Suppressor macrophage (primary cell): ENCODE measurements around the gene BSN.

ENCODE experiments used
- DNase-seq, 4 experiments: peaks; one replicate each; pipeline ENCODE4 v3.0.0-alpha.2; 2020 to 2022
- total RNA-seq, 17 experiments: gene quantifications; one replicate each; lab custom pipeline; 2026; ENCODE audit warnings: mixed read lengths in 6 of 17, inconsistent platforms in 3 of 17; lab: John Stamatoyannopoulos, UW

BSN gene
- total RNA-seq: 0 to 8.0 (median 0.12) reads per million in 17 experiments

- DNase-seq: peak; percentile 87 to 91 (median 88)
Observed at GRCh38 chr3:49553692-49554632, at the start of gene BSN. Gene BSN, plus strand, starts transcription at chr3:49554477. Its CDS starts 126 bp downstream, at chr3:49554603.

GRCh38 chr3:49506906-49507305 lies 47.4 kb upstream of the BSN start:
- no peak for DNase-seq

GRCh38 chr3:49509028-49509561 lies 45.2 kb upstream of the BSN start:
- no peak for DNase-seq

GRCh38 chr3:49511639-49512038 lies 42.6 kb upstream of the BSN start:
- no peak for DNase-seq

- DNase-seq: no peak
Observed at GRCh38 chr3:49512781-49513355, 41.4 kb upstream of the BSN start.

GRCh38 chr3:49513494-49514124 lies 40.7 kb upstream of the BSN start:
- no peak for DNase-seq

GRCh38 chr3:49518016-49518415 lies 36.3 kb upstream of the BSN start:
- DNase-seq: no peak

- no peak for DNase-seq
Observed at GRCh38 chr3:49518441-49518840, 35.8 kb upstream of the BSN start.

GRCh38 chr3:49519296-49519695 lies 35.0 kb upstream of the BSN start:
- no peak for DNase-seq

- DNase-seq: peak; percentile 68 to 85 (median 79)
Observed at GRCh38 chr3:49519916-49520385, 34.3 kb upstream of the BSN start.

GRCh38 chr3:49523756-49524747 lies 30.2 kb upstream of the BSN start:
- peak in 1 of 4 experiments; percentile 8 for DNase-seq

- no peak for DNase-seq
Observed at GRCh38 chr3:49529567-49529966, 24.7 kb upstream of the BSN start.

- no peak for DNase-seq
Observed at GRCh38 chr3:49530231-49530630, 24.0 kb upstream of the BSN start.

- no peak for DNase-seq
Observed at GRCh38 chr3:49530701-49531100, 23.6 kb upstream of the BSN start.

GRCh38 chr3:49531218-49531617 lies 23.1 kb upstream of the BSN start:
- no peak for DNase-seq

GRCh38 chr3:49531715-49532114 lies 22.6 kb upstream of the BSN start:
- no peak for DNase-seq

- DNase-seq: no peak
Observed at GRCh38 chr3:49533031-49533430, 21.2 kb upstream of the BSN start.

GRCh38 chr3:49533786-49534519 lies 20.3 kb upstream of the BSN start:
- no peak for DNase-seq

GRCh38 chr3:49534581-49535441 lies 19.5 kb upstream of the BSN start:
- DNase-seq: no peak
